Measurements from ENCODE around the gene MYH13.
A peak's percentile ranks its signal among the peaks of the same experiment; 100 is the strongest.

MYH13 gene

DNA sequence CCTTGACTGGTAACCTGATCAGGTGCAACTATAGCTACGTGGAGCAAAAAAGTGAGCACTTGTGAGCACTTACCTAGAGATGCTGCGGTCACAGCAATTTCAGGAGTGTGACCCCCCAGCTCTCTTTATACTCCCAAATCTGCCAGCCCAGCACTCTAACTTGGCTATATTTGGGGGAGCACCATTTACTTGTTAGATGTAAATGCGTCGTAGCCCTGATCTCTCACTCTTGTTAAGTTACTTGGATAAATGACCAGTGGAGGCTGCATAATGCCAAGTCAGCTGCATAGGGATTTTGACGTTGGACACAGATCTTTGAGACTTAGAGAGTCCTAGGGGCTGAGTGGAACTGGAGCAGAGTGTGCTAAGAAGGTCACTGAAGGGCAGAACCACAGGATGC is at the start of gene MYH13:
MYH13 (minus strand) TSS at position 101 of the 400 bp plus-strand sequence. CDS start 8,476 bp downstream, outside the sequence.
- TF ChIP-seq, protein P1, sequence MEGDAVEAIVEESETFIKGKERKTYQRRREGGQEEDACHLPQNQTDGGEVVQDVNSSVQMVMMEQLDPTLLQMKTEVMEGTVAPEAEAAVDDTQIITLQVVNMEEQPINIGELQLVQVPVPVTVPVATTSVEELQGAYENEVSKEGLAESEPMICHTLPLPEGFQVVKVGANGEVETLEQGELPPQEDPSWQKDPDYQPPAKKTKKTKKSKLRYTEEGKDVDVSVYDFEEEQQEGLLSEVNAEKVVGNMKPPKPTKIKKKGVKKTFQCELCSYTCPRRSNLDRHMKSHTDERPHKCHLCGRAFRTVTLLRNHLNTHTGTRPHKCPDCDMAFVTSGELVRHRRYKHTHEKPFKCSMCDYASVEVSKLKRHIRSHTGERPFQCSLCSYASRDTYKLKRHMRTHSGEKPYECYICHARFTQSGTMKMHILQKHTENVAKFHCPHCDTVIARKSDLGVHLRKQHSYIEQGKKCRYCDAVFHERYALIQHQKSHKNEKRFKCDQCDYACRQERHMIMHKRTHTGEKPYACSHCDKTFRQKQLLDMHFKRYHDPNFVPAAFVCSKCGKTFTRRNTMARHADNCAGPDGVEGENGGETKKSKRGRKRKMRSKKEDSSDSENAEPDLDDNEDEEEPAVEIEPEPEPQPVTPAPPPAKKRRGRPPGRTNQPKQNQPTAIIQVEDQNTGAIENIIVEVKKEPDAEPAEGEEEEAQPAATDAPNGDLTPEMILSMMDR (IDR thresholded peaks at IDR 0.05; ENCODE audit: low read depth, low read length) = no peak
- H3K4me3 ChIP-seq (replicated peaks in 1 of 2; ENCODE audit: low read depth in 2 of 2, low read length in 2 of 2) = no peak within 1 kb of the TSS
- no peak for DNase-seq (ENCODE audit: low read depth in 2 of 2)

GRCh38 chr17:10421900-10422542 is 49.2 kb upstream of the MYH13 start, which contains the start of gene MYH8:
TSS of gene MYH8 (minus strand) at chr17:10421950. CDS start at chr17:10420227, 1,723 bp downstream.
- H3K4me3 ChIP-seq (replicated peaks in 1 of 2; ENCODE audit: low read depth in 2 of 2, low read length in 2 of 2) = no peak within 1 kb of the TSS
- TF ChIP-seq, protein P1 (IDR thresholded peaks at IDR 0.05; ENCODE audit: low read depth, low read length) = no peak
- DNase-seq (ENCODE audit: low read depth in 2 of 2) = no peak

DNA sequence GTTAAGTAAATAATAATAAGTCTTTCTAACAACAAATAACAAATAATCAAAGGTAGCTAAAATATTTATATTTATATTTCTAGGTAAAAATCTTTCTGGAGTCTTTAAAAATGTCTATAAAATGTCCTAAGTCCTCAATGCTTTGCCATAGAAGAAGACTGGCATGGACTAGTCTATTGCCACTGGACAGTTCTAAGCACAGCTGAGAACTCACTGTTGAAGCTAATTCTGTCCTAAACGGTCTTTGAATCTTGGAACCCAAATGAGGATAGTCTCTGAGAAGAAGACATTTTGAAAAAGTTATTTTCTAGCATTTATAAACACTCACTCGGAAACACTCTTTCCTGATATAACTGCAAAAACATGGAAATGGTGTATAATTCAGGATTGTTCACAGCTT is 48.4 kb upstream of the MYH13 start:
- no peak overlapping the region for H3K4me3 ChIP-seq (replicated peaks in 1 of 2; ENCODE audit: low read depth in 2 of 2, low read length in 2 of 2)
- TF ChIP-seq, protein P1 (IDR thresholded peaks at IDR 0.05; ENCODE audit: low read depth, low read length) = no peak
- DNase-seq (ENCODE audit: low read depth in 2 of 2) = no peak

GRCh38 chr17:10420811-10421210 is 48.0 kb upstream of the MYH13 start:
- TF ChIP-seq, protein P1 (IDR thresholded peaks at IDR 0.05; ENCODE audit: low read depth, low read length) = no peak
- no peak overlapping the region for H3K4me3 ChIP-seq (replicated peaks in 1 of 2; ENCODE audit: low read depth in 2 of 2, low read length in 2 of 2)
- peak in 1 of 2 donors; percentile 2 for DNase-seq (ENCODE audit: low read depth in 2 of 2)

- no peak for DNase-seq (ENCODE audit: low read depth in 2 of 2)
- H3K4me3 ChIP-seq (replicated peaks in 1 of 2; ENCODE audit: low read depth in 2 of 2, low read length in 2 of 2) = no peak overlapping the region
- TF ChIP-seq, protein P1 (IDR thresholded peaks at IDR 0.05; ENCODE audit: low read depth, low read length) = no peak
Observed at GRCh38 chr17:10417431-10417830, 44.6 kb upstream of the MYH13 start.

GRCh38 chr17:10415161-10415560 is 42.4 kb upstream of the MYH13 start:
- TF ChIP-seq, protein P1 (IDR thresholded peaks at IDR 0.05; ENCODE audit: low read depth, low read length) = no peak
- DNase-seq (ENCODE audit: low read depth in 2 of 2) = no peak
- no peak overlapping the region for H3K4me3 ChIP-seq (replicated peaks in 1 of 2; ENCODE audit: low read depth in 2 of 2, low read length in 2 of 2)

- no peak overlapping the region for H3K4me3 ChIP-seq (replicated peaks in 1 of 2; ENCODE audit: low read depth in 2 of 2, low read length in 2 of 2)
- no peak for DNase-seq (ENCODE audit: low read depth in 2 of 2)
- TF ChIP-seq, protein P1 (IDR thresholded peaks at IDR 0.05; ENCODE audit: low read depth, low read length) = no peak
Observed at GRCh38 chr17:10403589-10403988, 30.8 kb upstream of the MYH13 start.

All from cardiac fibroblast (primary cell).